ENCODE measurements around the gene LEF1. TPM values are rescaled to one million over a fixed set of nuclear protein-coding genes. Genes with fewer than 3 reads are reported as not detected.
A peak's percentile ranks its signal among the peaks of the same experiment; 100 is the strongest.

The LEF1 gene
- total and polyA plus RNA-seq, 9 of the 15 experiments (the other 6 are each of a cell fraction or from before 2014, with no cell fraction given) = 15.1 to 81.1 (median 29.7) TPM

GRCh38 chr4:108172753-108173598 is 4.2 kb upstream of the LEF1 start (continued):
- TF ChIP-seq ZSCAN32 (CRISPR knock-in tag; IDR thresholded peaks at IDR 0.05) (no peak), NONO (IDR thresholded peaks at IDR 0.05; ENCODE audit: low read depth in 2 of 2, low read length in 1 of 2) (0 out of 4 replicates have a peak, but pooled peaks of 1 of the 2 experiments have one; percentile 24), NFIC (IDR thresholded peaks at IDR 0.05) (peak; percentile 78), SMAD2 (IDR thresholded peaks at IDR 0.05; ENCODE audit: low read depth, low read length) (no peak), ZBTB9 (CRISPR knock-in tag; IDR thresholded peaks at IDR 0.05) (no peak; the same call in 1 of the 2 replicates), TFAP4 (CRISPR knock-in tag; IDR thresholded peaks at IDR 0.05; ENCODE audit: borderline replicate concordance) (peak; percentile 61), POLR2A (conservative IDR thresholded peaks at IDR 0.05) (peak; percentile 74), NR2F6 (CRISPR knock-in tag; IDR thresholded peaks at IDR 0.05) (no peak), ZNF766 (CRISPR knock-in tag; conservative IDR thresholded peaks at IDR 0.05) (0 out of 2 replicates have a peak, but pooled peaks have one; percentile 37), ERF (CRISPR knock-in tag; IDR thresholded peaks at IDR 0.05) (no peak), MEF2A (IDR thresholded peaks at IDR 0.05; ENCODE audit: control insufficient read depth, low read depth, low read length) (no peak), MYC (IDR thresholded peaks at IDR 0.05; ENCODE audit: low read depth, low read length) (peak; percentile 75), MYC (CRISPR knock-in tag; IDR thresholded peaks at IDR 0.05; ENCODE audit: borderline replicate concordance, low read depth) (no peak), PHF20 (IDR thresholded peaks at IDR 0.05; ENCODE audit: partially characterized antibody) (peak; percentile 67), ID3 (CRISPR knock-in tag; IDR thresholded peaks at IDR 0.05) (no peak), ID3 (tag; IDR thresholded peaks at IDR 0.05) (no peak), SAFB2 (IDR thresholded peaks at IDR 0.05; ENCODE audit: borderline replicate concordance, low read depth, low read length, severe bottlenecking) (no peak), ELF1 (tag; IDR thresholded peaks at IDR 0.05) (peak; percentile 53; the same call in 1 of the 2 replicates), SRSF7 (optimal IDR thresholded peaks at IDR 0.05; ENCODE audit: low read depth, low read length) (no peak), NR1H2 (CRISPR knock-in tag; IDR thresholded peaks at IDR 0.05) (no peak), ZNF134 (CRISPR knock-in tag; conservative IDR thresholded peaks at IDR 0.05) (no peak), NRF1 (conservative IDR thresholded peaks at IDR 0.05 in 1 of 2, IDR thresholded peaks at IDR 0.05 in 1 of 2) (peak; percentile 94), YY1 (IDR thresholded peaks at IDR 0.05; ENCODE audit: borderline replicate concordance in 1 of 3, control insufficient read depth in 1 of 3, extremely low read depth in 1 of 3, insufficient read depth in 3 of 3, insufficient read length in 1 of 3, insufficient replicate concordance in 2 of 3, low read depth in 1 of 3, low read length in 2 of 3) (peak in 1 of 3 experiments; percentile 56)

All from K562 (cell line).